SK-N-DZ (cell line): ENCODE data around the gene RNF212.

ENCODE experiments used
- DNase-seq: peaks from one replicate; pipeline ENCODE4 v3.0.0-alpha.2; 2015; ENCODE audit warnings: low spot score

RNF212 gene

GRCh38 chr4:1036976-1037810, 76.2 kb downstream of the RNF212 start:
- no peak for DNase-seq

- DNase-seq, result no peak
Observed at GRCh38 chr4:1036095-1036494, 77.3 kb downstream of the RNF212 start.

GRCh38 chr4:1035510-1035909, 77.9 kb downstream of the RNF212 start:
- no peak for DNase-seq

GRCh38 chr4:1033840-1034551, 79.4 kb downstream of the RNF212 start:
- DNase-seq, result no peak

DNA sequence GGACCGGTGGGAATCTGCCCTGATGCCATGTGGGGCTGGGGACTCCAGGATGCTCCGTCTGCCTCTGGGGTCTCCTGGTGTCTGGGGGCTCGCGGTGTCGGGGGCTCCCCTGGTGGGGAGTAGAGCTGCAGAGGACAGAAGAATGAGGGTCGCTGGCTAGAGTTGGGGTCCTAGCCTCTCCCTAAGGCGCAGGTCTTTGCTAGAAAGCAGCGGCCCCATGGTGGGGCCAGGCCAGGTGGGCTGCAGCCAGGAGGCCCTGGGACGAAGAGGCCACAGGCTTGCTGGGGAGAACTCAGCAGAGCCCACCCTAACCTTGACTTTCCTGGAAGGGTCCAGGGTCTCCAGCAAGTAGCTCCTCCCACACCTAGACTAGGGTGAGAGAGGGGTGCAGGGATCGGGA, 80.5 kb downstream of the RNF212 start:
- DNase-seq, result no peak

DNA sequence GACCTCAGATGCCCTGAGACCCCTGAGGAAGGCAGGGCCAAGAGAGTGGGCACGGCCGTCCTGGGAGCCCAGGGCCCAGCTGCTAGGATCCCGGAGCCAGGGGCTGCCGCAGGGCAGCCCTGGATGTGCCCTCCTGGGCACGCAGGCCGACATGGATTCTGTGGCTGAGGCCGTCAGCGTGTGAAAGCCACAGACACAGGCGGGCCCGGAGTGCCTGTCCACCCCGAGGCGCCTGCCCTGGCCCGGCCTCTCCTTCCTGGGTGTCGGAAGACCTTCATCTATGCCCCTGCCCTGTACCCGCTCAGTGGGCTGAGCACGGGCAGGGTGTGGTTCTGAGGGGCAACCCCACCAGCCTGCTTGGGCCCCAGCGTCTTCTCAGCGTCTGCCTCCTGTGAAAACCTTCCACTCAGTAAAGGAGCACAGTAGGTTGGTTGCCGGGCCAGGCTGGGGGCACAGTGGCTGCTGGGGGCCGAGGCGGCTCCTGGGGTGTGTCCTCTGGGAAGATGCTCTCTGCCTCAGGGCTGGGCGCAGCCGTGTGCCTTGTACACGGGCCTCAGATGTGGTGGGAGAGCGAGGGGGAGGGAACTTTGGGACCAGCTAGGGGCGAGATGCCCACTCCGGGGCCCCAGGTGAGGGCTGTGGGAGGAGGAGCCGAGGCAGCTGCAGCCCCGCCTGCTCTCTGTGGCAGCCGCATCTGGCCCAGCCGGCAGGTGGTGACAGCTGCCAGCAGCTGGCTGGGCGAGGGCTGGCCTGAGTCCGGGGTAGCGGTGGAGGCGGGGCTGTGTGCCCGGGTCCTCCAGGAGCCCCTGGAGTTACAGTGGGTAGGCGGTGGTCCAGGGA, 81.2 kb downstream of the RNF212 start:
- no peak for DNase-seq

DNA sequence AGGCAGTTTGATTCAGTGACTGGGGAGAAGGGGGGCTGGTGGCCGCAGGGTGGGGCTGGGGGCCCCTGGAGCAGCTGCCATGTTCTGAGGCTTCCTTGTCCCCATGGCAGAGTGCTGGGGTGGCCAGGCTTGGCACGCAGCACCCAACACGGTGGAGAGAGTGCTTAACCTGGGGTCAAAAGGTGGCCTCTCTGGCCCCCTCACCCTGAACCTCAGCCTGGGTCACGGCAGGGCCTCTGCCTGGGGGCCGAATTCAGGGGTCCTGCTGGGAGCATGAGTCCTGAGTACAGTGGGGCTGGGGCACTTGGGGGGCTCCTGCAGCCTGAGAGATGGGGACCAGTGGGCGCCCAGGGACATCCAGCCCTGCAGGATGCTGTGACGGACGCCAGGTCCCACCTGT, 82.0 kb downstream of the RNF212 start:
- no peak for DNase-seq

DNA sequence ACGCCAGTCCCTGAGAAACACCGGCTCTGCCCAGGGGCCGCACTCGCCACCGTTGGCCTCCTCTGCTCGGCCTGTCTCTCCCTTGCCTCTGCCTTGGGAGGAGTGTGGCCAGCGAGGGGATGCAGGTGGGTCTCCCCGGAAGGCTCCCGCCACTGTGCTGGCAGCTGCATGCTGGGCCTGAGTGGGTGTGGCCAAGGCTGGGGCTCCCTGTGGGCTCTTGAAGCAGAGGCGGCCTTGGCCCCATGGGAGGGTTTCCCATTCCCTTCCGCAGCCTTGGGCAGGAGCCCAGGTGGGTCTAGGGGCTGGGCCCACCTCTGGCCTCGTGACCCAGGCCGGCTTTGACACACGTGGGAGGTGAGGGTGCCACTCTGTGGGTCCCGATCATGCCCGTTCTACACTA, 82.8 kb downstream of the RNF212 start:
- no peak for DNase-seq

DNA sequence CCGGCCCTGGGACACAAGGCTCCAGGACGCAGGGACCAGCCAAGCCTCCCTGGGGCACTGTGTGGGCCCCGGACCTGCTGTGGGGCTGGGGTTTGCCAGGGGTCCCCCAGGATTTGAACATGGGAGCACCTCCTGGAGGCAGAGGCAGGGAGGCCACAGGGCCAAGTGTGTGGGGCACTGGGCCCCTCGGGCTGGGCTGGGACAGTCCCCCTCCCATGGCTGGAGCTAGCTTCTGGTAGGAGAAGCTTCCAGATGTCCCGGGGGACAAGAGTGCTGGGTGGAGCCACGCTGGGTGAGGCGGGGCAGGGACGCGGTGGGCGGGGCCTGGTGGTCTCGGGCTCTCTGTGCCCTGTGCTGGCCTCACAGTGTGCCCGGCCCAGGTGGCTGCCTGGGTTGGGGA, 83.3 kb downstream of the RNF212 start:
- DNase-seq, result peak; percentile 49

- no peak for DNase-seq
Observed at GRCh38 chr4:1029529-1029928, 83.8 kb downstream of the RNF212 start.

DNA sequence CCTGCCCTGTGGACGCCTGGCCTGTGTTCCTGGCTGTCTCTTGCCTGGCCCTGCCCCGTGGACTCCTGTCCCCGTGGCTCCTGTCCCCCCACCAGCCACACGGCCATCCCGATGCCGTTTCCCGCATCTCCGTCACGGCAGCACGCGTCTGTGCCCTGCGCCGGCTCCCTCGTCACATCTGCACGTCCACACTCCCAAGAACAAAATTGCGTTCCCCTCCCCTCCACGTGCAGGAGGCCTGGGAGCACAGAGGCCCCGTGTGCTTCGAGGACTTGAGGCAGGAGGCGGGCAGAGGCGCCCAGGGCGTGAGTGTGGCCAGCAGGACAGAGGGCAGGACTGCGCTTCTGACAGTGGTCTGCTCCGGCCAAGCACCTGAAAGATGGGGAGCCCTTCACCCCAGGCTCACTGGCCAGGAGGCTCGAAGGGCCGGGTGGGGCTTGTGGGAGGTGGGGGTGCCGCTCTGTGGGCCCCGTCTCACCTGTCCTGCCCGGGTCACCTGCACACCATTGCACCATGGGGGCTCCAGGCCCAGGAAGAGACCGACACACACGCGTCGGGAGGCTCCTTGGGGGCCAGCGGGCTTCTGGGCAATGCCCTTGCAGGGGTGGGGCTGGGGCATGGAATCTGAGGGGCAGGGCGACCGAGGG, 84.7 kb downstream of the RNF212 start:
- no peak for DNase-seq

DNA sequence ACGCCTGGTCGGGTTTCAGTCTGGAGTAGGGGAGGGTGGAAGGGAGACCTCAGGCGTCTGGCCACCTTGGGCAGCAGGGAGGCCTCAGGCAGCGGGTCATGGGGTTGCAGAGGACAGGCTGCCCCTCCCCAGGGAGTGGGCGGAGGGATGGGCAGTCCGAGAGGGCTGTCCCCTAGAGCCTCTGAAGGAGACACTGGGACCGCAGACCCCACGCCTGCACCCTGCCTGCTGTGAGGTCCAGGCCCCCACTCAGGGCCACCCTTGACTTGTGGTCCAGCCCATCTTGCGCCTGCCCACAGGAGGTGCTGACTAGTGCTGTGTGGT, 85.5 kb downstream of the RNF212 start:
- DNase-seq, result no peak

GRCh38 chr4:1027219-1027914, 86.0 kb downstream of the RNF212 start:
- DNase-seq, result no peak

DNA sequence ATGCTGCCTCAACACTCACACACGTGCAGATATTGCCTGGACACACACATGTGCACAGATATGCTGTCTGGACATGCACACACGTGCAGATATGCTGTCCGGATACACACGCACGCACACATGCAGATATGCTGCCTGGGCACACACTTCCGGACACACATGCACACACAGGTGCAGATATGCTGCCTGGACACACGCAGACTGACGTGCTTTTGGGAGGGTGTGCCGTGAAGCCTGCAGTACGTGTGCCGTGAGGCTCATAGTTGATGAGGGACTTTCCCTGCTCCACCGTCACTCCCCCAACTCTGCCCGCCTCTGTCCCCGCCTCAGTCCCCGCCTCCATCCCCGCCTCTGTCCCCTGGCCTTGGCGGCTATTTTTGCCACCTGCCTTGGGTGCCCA, 87.2 kb downstream of the RNF212 start:
- DNase-seq, result no peak

DNA sequence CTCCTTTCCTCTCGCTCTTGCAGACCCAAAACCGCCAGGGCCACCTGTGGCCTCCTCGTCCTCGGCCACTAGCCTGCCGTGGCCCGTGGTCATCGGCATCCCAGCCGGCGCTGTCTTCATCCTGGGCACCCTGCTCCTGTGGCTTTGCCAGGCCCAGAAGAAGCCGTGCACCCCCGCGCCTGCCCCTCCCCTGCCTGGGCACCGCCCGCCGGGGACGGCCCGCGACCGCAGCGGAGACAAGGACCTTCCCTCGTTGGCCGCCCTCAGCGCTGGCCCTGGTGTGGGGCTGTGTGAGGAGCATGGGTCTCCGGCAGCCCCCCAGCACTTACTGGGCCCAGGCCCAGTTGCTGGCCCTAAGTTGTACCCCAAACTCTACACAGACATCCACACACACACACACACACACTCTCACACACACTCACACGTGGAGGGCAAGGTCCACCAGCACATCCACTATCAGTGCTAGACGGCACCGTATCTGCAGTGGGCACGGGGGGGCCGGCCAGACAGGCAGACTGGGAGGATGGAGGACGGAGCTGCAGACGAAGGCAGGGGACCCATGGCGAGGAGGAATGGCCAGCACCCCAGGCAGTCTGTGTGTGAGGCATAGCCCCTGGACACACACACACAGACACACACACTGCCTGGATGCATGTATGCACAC, 88.3 kb downstream of the RNF212 start:
- DNase-seq, result no peak

- no peak for DNase-seq
Observed at GRCh38 chr4:1023895-1024740, 89.2 kb downstream of the RNF212 start.

- no peak for DNase-seq
Observed at GRCh38 chr4:1023075-1023640, 90.2 kb downstream of the RNF212 start.

GRCh38 chr4:1022739-1023066, 90.7 kb downstream of the RNF212 start:
- no peak for DNase-seq

DNA sequence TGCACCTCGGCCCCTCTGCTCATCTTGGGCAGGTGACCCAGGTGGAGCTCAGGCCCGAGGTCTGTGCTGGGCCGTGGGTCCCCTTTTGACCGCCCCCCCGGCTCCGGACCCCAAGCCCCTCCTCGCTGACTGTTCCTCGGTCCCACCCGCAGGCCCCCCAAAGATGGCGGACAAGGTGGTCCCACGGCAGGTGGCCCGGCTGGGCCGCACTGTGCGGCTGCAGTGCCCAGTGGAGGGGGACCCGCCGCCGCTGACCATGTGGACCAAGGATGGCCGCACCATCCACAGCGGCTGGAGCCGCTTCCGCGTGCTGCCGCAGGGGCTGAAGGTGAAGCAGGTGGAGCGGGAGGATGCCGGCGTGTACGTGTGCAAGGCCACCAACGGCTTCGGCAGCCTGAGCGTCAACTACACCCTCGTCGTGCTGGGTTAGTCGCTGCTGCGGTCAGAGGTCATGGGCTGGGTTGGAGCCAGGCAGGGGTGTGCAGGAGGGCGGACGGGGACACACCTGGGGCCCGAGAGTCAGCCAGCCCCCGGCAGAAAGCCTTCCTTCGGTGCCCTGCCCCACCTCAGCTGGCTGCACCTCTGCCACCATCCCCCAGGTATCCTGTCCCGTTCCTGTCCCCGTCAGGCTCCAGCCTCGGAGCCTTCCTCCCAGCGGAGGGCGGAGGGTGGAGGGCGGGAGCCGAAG, 91.2 kb downstream of the RNF212 start:
- no peak for DNase-seq
